Liver (tissue), 3 donors: Measurements from ENCODE around the gene SERINC3.

Experiments used
- FOXA1 ChIP-seq: IDR thresholded peaks from 2 replicates; pipeline ENCODE4 v1.6.1; 2016; ENCODE audit warnings: antibody characterized with exemption
- FOXA2 ChIP-seq: IDR thresholded peaks from 2 replicates; pipeline ENCODE4 v1.6.1; 2016; ENCODE audit warnings: antibody characterized with exemption
- GABPA ChIP-seq, 2 donors: IDR thresholded peaks in 1 of 2; conservative IDR thresholded peaks in 1 of 2; 2 replicates each; pipeline ENCODE4 v1.6.1; 2016; ENCODE audit warnings: antibody characterized with exemption in 2 of 2, mild to moderate bottlenecking in 1 of 2, moderate library complexity in 1 of 2
- JUND ChIP-seq, 2 donors: IDR thresholded peaks; 2 replicates each; pipeline ENCODE4 v1.6.1; 2016; ENCODE audit warnings: antibody characterized with exemption in 2 of 2
- RAD21 ChIP-seq, 2 donors: IDR thresholded peaks; 2 replicates each; pipeline ENCODE4 v1.6.1; 2016; ENCODE audit warnings: antibody characterized with exemption in 2 of 2, mild to moderate bottlenecking in 2 of 2
- SP1 ChIP-seq: IDR thresholded peaks from 2 replicates; pipeline ENCODE4 v1.6.1; 2018; ENCODE audit warnings: antibody characterized with exemption, mild to moderate bottlenecking
- TAF1 ChIP-seq: conservative IDR thresholded peaks from 2 replicates; pipeline ENCODE4 v1.6.1; 2016; ENCODE audit warnings: antibody characterized with exemption, mild to moderate bottlenecking
- TF ChIP-seq, protein P1 (sequence below): fragments of 150-350 bp; IDR thresholded peaks from 2 replicates; pipeline ENCODE4 v1.5.1; 2017; ENCODE audit warnings: improper control_type of control experiment, low read depth, low read length; ENCODE audit not compliant: missing input control
- TF ChIP-seq, protein P2 (sequence below): IDR thresholded peaks from 2 replicates; pipeline ENCODE4 v1.6.1; 2016; ENCODE audit warnings: antibody characterized with exemption
- TF ChIP-seq, protein P3 (sequence below): IDR thresholded peaks from 2 replicates; pipeline ENCODE4 v1.6.1; 2016; ENCODE audit warnings: antibody characterized with exemption, mild to moderate bottlenecking
- donor health status: healthy.
- donor health status: healthy.

- TF ChIP-seq GABPA (IDR thresholded peaks at IDR 0.05 in 1 of 2, conservative IDR thresholded peaks at IDR 0.05 in 1 of 2), result no peak
- TF ChIP-seq, protein P1, sequence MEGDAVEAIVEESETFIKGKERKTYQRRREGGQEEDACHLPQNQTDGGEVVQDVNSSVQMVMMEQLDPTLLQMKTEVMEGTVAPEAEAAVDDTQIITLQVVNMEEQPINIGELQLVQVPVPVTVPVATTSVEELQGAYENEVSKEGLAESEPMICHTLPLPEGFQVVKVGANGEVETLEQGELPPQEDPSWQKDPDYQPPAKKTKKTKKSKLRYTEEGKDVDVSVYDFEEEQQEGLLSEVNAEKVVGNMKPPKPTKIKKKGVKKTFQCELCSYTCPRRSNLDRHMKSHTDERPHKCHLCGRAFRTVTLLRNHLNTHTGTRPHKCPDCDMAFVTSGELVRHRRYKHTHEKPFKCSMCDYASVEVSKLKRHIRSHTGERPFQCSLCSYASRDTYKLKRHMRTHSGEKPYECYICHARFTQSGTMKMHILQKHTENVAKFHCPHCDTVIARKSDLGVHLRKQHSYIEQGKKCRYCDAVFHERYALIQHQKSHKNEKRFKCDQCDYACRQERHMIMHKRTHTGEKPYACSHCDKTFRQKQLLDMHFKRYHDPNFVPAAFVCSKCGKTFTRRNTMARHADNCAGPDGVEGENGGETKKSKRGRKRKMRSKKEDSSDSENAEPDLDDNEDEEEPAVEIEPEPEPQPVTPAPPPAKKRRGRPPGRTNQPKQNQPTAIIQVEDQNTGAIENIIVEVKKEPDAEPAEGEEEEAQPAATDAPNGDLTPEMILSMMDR, result no peak
- TF ChIP-seq, protein P2, sequence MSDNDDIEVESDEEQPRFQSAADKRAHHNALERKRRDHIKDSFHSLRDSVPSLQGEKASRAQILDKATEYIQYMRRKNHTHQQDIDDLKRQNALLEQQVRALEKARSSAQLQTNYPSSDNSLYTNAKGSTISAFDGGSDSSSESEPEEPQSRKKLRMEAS, result peak; percentile 74
- TF ChIP-seq TAF1, result no peak
- TF ChIP-seq FOXA1, result no peak
- TF ChIP-seq SP1, result peak; percentile 59
- peak in 1 of 2 donors; percentile 44 for TF ChIP-seq JUND (IDR thresholded peaks at IDR 0.05)
- TF ChIP-seq, protein P3, sequence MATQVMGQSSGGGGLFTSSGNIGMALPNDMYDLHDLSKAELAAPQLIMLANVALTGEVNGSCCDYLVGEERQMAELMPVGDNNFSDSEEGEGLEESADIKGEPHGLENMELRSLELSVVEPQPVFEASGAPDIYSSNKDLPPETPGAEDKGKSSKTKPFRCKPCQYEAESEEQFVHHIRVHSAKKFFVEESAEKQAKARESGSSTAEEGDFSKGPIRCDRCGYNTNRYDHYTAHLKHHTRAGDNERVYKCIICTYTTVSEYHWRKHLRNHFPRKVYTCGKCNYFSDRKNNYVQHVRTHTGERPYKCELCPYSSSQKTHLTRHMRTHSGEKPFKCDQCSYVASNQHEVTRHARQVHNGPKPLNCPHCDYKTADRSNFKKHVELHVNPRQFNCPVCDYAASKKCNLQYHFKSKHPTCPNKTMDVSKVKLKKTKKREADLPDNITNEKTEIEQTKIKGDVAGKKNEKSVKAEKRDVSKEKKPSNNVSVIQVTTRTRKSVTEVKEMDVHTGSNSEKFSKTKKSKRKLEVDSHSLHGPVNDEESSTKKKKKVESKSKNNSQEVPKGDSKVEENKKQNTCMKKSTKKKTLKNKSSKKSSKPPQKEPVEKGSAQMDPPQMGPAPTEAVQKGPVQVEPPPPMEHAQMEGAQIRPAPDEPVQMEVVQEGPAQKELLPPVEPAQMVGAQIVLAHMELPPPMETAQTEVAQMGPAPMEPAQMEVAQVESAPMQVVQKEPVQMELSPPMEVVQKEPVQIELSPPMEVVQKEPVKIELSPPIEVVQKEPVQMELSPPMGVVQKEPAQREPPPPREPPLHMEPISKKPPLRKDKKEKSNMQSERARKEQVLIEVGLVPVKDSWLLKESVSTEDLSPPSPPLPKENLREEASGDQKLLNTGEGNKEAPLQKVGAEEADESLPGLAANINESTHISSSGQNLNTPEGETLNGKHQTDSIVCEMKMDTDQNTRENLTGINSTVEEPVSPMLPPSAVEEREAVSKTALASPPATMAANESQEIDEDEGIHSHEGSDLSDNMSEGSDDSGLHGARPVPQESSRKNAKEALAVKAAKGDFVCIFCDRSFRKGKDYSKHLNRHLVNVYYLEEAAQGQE, result peak; percentile 18
- peak; percentile 41 to 61 for TF ChIP-seq RAD21 (IDR thresholded peaks at IDR 0.05)
- TF ChIP-seq FOXA2, result no peak
Measured at GRCh38 chr20:44470327-44470726, 51.5 kb downstream of the SERINC3 start.
